ENCODE measurements around the gene DOCK10.

DOCK10 gene

GRCh38 chr2:224793946-224794345 is 248.3 kb downstream of the DOCK10 start:
- no peak overlapping the region for H3K4me3 ChIP-seq (ENCODE audit: low read length)
- no peak for TF ChIP-seq CTCF (conservative IDR thresholded peaks at IDR 0.05; ENCODE audit: low read length)
- peak; percentile 92 for DNase-seq (ENCODE audit: low read depth)

- DNase-seq (ENCODE audit: low read depth) = no peak
- no peak for TF ChIP-seq CTCF (conservative IDR thresholded peaks at IDR 0.05; ENCODE audit: low read length)
- no peak overlapping the region for H3K4me3 ChIP-seq (ENCODE audit: low read length)
Measured at GRCh38 chr2:224786848-224787247, 255.4 kb downstream of the DOCK10 start.

GRCh38 chr2:224781400-224781799 is 260.9 kb downstream of the DOCK10 start:
- DNase-seq (ENCODE audit: low read depth) = no peak
- TF ChIP-seq CTCF (conservative IDR thresholded peaks at IDR 0.05; ENCODE audit: low read length) = no peak
- no peak overlapping the region for H3K4me3 ChIP-seq (ENCODE audit: low read length)

DNA sequence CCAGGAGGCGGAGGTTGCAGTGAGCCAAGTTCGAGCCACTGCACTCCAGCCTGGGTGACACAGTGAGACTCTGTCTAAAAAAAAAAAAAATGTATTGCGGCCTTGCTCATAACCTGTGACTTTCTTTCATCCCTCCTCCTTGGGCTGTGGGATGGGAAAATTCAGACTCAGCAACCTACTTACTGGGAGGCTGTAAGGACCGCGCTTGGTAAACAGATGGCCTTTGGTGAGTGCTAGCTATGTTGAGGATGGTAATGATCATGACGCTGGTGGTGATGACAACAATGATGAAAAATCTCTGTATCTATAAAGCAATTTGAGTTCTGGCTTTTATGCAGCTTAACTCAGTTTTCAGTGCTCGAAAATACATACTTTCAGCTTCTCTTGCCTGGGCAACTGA is 261.4 kb downstream of the DOCK10 start:
- no peak for DNase-seq (ENCODE audit: low read depth)
- TF ChIP-seq CTCF (conservative IDR thresholded peaks at IDR 0.05; ENCODE audit: low read length) = no peak
- H3K4me3 ChIP-seq (ENCODE audit: low read length) = no peak overlapping the region

DNA sequence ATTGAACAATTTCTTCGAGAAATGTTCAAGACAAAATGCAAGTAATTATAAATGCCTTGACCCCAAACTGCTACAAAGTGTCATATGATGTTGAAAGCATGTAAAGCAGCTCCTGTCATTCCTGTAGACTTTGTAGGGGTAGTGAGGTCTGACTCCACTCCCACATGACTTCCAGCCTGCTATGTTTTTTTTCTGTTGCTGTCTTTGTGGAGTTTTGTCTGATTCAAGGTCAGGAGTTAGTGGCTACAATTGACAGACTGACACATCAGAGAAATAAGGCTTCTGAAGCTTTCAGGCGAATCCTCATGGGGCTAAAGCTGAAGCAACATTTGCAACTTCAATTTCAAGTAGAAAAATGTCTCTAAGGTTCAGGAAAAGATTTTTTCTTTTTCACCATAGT is 262.2 kb downstream of the DOCK10 start:
- H3K4me3 ChIP-seq (ENCODE audit: low read length) = no peak overlapping the region
- DNase-seq (ENCODE audit: low read depth) = no peak
- TF ChIP-seq CTCF (conservative IDR thresholded peaks at IDR 0.05; ENCODE audit: low read length) = no peak

- no peak overlapping the region for H3K4me3 ChIP-seq (ENCODE audit: low read length)
- DNase-seq (ENCODE audit: low read depth) = peak; percentile 70
- peak; percentile 86 for TF ChIP-seq CTCF (conservative IDR thresholded peaks at IDR 0.05; ENCODE audit: low read length)
Measured at GRCh38 chr2:224778474-224778877, 263.8 kb downstream of the DOCK10 start.

GRCh38 chr2:224777559-224777930 is 264.7 kb downstream of the DOCK10 start:
- TF ChIP-seq CTCF (conservative IDR thresholded peaks at IDR 0.05; ENCODE audit: low read length) = no peak
- DNase-seq (ENCODE audit: low read depth) = no peak
- no peak overlapping the region for H3K4me3 ChIP-seq (ENCODE audit: low read length)
